ENCODE results near the gene FMOD.
A peak's percentile ranks its signal among the peaks of the same experiment; 100 is the strongest.

Gene FMOD

DNA sequence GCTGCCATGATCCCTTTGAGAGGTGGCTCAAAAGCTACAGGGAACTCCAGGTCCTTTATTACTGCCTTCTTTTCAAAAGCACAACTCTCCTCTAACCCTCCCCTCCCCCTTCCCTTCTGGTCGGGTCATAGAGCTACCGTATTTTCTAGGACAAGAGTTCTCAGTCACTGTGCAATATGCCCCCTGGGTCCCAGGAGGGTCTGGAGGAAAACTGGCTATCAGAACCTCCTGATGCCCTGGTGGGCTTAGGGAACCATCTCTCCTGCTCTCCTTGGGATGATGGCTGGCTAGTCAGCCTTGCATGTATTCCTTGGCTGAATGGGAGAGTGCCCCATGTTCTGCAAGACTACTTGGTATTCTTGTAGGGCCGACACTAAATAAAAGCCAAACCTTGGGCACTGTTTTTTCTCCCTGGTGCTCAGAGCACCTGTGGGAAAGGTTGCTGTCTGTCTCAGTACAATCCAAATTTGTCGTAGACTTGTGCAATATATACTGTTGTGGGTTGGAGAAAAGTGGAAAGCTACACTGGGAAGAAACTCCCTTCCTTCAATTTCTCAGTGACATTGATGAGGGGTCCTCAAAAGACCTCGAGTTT lies 42.5 kb downstream of the FMOD start:
- no peaks in the 10 kb centered on the region for H3K9me3 ChIP-seq (ENCODE audit: control insufficient read depth, insufficient read depth, low read length)
- H3K36me3 ChIP-seq (ENCODE audit: control insufficient read depth, insufficient read depth, low read length) = no peaks in the 10 kb centered on the region
- peak overlapping the region; percentile 20 for H3K4me3 ChIP-seq (ENCODE audit: low read depth, low read length)
- no peak overlapping the region for H3K9ac ChIP-seq (ENCODE audit: low read depth, low read length)
- peaks cover 89% of the 10 kb centered on the region for H3K27me3 ChIP-seq (ENCODE audit: control insufficient read depth, insufficient read depth, low read length)
- H3K4me1 ChIP-seq (ENCODE audit: control insufficient read depth, insufficient read depth, low read length) = peaks cover 24% of the 10 kb centered on the region

DNA sequence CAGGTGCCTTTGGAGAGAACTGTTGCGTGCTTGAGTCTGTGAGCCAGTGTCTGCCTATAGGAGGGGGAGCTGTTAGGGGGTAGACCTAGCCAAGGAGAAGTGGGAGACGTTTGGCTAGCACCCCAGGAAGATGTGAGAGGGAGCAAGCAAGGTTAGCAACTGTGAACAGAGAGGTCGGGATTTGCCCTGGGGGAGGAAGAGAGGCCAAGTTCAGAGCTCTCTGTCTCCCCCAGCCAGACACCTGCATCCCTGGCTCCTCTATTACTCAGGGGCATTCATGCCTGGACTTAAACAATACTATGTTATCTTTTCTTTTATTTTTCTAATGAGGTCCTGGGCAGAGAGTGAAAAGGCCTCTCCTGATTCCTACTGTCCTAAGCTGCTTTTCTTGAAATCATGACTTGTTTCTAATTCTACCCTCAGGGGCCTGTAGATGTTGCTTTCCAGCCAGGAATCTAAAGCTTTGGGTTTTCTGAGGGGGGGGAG lies 43.2 kb downstream of the FMOD start:
- Histone ChIP-seq H3K27me3 (ENCODE audit: control insufficient read depth, insufficient read depth, low read length) (peaks cover 90% of the 10 kb centered on the region), H3K9me3 (ENCODE audit: control insufficient read depth, insufficient read depth, low read length) (no peaks in the 10 kb centered on the region), H3K4me3 (ENCODE audit: low read depth, low read length) (peak overlapping the region; percentile 20), H3K9ac (ENCODE audit: low read depth, low read length) (no peak overlapping the region), H3K36me3 (ENCODE audit: control insufficient read depth, insufficient read depth, low read length) (no peaks in the 10 kb centered on the region), H3K4me1 (ENCODE audit: control insufficient read depth, insufficient read depth, low read length) (peaks cover 24% of the 10 kb centered on the region)

DNA sequence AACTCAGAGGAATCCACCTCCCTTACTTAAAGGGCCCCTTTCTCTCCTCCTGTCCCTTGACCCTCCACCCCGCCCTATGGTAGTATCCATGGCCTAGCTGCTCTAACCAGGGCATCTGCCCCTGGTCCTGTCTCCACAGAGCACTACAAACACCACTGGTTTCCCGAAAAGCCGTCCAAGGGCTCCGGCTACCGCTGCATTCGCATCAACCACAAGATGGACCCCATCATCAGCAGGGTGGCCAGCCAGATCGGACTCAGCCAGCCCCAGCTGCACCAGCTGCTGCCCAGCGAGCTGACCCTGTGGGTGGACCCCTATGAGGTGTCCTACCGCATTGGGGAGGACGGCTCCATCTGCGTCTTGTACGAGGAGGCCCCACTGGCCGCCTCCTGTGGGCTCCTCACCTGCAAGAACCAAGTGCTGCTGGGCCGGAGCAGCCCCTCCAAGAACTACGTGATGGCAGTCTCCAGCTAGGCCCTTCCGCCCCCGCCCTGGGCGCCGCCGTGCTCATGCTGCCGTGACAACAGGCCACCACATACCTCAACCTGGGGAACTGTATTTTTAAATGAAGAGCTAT lies 43.9 kb downstream of the FMOD start:
- Histone ChIP-seq H3K4me1 (ENCODE audit: control insufficient read depth, insufficient read depth, low read length) (peaks cover 24% of the 10 kb centered on the region), H3K9me3 (ENCODE audit: control insufficient read depth, insufficient read depth, low read length) (no peaks in the 10 kb centered on the region), H3K9ac (ENCODE audit: low read depth, low read length) (no peak overlapping the region), H3K27me3 (ENCODE audit: control insufficient read depth, insufficient read depth, low read length) (peaks cover 90% of the 10 kb centered on the region), H3K36me3 (ENCODE audit: control insufficient read depth, insufficient read depth, low read length) (no peaks in the 10 kb centered on the region), H3K4me3 (ENCODE audit: low read depth, low read length) (peak overlapping the region; percentile 76)

DNA sequence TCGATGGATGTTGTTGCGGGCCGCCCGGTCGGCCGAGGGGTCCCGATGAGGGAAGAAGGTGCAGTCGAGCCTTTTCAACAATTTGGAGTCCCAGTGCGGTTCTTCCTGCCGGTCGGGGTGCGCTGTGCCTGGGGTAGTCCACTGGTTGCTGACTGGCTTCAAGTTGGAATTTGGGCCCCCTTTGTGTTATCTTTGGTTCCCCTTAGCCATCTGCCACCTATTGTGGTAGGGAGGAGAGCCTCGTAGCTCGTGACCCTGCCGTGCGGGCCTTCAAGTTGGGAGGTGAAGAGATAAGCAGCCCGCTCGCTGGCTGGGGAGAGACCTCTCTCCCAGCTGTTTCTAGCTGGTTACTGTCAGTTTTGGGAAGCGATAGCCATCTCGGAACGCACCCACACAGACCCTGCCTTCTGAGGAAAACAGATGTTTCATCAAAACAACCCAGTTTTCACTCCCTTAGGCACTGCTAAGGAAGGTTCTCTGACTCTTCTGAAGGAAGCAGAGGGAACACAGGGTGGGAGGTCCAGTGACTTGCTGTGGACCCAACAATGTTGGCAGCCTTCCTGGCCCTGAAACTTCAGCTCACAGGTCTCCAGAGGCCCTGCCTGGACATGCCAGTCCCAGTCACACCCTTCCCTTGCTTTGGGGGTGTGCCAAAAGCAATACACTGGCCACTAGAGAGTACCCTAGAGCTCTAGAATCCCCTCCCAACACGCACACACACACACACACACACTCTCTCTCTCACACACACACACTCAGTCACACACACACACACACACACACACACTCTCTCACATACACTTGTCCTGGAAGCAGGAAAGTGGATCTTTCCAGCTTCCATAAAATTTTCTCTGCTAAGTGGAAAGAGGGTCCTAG lies 44.6 kb downstream of the FMOD start:
- H3K27me3 ChIP-seq (ENCODE audit: control insufficient read depth, insufficient read depth, low read length) = peaks cover 88% of the 10 kb centered on the region
- H3K4me1 ChIP-seq (ENCODE audit: control insufficient read depth, insufficient read depth, low read length) = peaks cover 24% of the 10 kb centered on the region
- no peaks in the 10 kb centered on the region for H3K9me3 ChIP-seq (ENCODE audit: control insufficient read depth, insufficient read depth, low read length)
- peak overlapping the region; percentile 76 for H3K4me3 ChIP-seq (ENCODE audit: low read depth, low read length)
- H3K36me3 ChIP-seq (ENCODE audit: control insufficient read depth, insufficient read depth, low read length) = no peaks in the 10 kb centered on the region
- peak overlapping the region; percentile 51 for H3K9ac ChIP-seq (ENCODE audit: low read depth, low read length)

DNA sequence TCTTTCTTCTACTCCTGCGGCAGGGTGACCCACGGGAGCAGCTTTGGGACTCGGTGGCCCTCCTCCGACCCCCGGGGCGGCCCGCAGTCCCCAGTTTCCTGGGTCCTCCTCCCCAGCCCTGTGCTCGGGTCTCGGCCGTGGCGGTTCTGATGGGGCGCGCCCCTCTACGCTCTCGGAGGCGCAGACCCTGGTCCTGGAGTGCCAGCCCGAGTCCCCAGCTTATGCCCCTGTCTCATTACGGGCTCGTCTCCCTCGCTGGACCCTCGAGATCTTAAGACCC lies 45.2 kb downstream of the FMOD start:
- H3K27me3 ChIP-seq (ENCODE audit: control insufficient read depth, insufficient read depth, low read length) = peaks cover 88% of the 10 kb centered on the region
- peak overlapping the region; percentile 50 for H3K9ac ChIP-seq (ENCODE audit: low read depth, low read length)
- no peaks in the 10 kb centered on the region for H3K36me3 ChIP-seq (ENCODE audit: control insufficient read depth, insufficient read depth, low read length)
- peak overlapping the region; percentile 76 for H3K4me3 ChIP-seq (ENCODE audit: low read depth, low read length)
- H3K9me3 ChIP-seq (ENCODE audit: control insufficient read depth, insufficient read depth, low read length) = no peaks in the 10 kb centered on the region
- peaks cover 24% of the 10 kb centered on the region for H3K4me1 ChIP-seq (ENCODE audit: control insufficient read depth, insufficient read depth, low read length)

DNA sequence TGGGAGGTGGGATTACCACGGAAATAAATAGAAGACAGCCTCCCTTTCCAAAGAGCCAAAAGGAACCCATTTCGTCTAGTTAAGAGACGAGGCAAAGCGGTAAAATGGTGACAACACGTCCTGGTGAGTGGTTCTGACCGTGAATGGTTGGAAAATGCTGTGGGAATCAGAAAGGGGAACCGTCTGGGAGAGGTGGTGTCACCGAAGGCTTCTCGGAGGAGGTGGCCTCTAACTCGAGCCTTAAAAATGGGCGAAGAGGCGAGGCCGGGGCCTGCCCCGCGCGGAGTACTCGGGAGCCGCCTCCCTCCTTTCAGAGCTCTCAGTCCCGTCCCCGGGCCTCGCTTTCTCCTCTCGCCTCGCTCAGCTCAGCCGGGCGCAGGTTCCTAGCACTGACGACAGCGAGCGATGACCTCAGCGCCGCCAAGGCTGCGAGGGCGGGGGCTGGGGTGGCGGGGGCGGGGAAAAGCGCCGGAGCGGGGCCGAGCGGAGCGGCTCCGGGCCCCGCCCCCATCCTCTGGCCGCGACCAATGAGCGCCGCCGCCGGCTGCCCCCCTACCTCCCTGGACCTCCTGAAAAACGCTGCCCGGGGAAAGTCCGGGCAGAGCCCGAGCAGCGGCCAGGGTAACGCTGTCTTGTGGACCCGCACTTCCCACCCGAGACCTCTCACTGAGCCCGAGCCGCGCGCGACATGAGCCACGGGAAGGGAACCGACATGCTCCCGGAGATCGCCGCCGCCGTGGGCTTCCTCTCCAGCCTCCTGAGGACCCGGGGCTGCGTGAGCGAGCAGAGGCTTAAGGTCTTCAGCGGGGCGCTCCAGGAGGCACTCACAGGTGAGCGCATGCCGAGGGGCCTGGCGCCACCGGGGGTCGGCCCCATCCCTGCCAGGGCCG lies 45.8 kb downstream of the FMOD start, which contains the start of gene BTG2:
BTG2 (plus strand) TSS at position 601 of the 890 bp plus-strand sequence; CDS start at position 689, 88 bp downstream.
- peak within 1 kb of the TSS; percentile 63 for H3K9ac ChIP-seq (ENCODE audit: low read depth, low read length)
- H3K4me3 ChIP-seq (ENCODE audit: low read depth, low read length) = peak within 1 kb of the TSS; percentile 76
- peaks cover 88% of the 10 kb centered on the region for H3K27me3 ChIP-seq (ENCODE audit: control insufficient read depth, insufficient read depth, low read length)
- peaks cover 24% of the 10 kb centered on the region for H3K4me1 ChIP-seq (ENCODE audit: control insufficient read depth, insufficient read depth, low read length)
- H3K9me3 ChIP-seq (ENCODE audit: control insufficient read depth, insufficient read depth, low read length) = no peaks in the 10 kb centered on the region
- no peaks in the 10 kb centered on the region for H3K36me3 ChIP-seq (ENCODE audit: control insufficient read depth, insufficient read depth, low read length)

DNA sequence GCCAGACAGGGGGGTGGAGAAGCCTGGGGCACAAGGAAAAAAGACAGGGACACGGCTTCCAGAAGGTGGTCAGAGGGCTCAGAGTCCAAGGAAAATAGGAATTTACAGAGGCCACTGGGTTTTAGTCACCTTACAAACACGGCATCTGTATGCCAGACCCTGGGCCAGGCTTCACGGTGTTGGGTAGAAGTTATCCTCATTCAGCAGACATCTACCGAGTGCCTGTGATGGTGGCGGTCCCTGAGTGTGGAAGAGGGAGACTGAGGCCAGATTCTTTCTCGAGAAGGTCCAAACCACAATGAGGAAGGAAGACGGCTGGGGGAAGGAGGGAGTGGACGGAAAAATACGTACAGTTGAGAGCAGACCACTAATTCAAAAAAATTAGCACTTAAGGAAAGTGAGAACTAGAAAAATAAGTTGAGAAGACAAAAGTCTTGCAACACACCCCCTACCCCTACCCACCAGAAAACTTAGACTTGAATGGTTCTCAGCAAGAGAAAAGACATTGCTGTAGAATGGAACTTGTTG lies 46.5 kb downstream of the FMOD start:
- Histone ChIP-seq H3K4me3 (ENCODE audit: low read depth, low read length) (peak overlapping the region; percentile 69), H3K9me3 (ENCODE audit: control insufficient read depth, insufficient read depth, low read length) (no peaks in the 10 kb centered on the region), H3K36me3 (ENCODE audit: control insufficient read depth, insufficient read depth, low read length) (no peaks in the 10 kb centered on the region), H3K27me3 (ENCODE audit: control insufficient read depth, insufficient read depth, low read length) (peaks cover 86% of the 10 kb centered on the region), H3K4me1 (ENCODE audit: control insufficient read depth, insufficient read depth, low read length) (peaks cover 24% of the 10 kb centered on the region), H3K9ac (ENCODE audit: low read depth, low read length) (no peak overlapping the region)

DNA sequence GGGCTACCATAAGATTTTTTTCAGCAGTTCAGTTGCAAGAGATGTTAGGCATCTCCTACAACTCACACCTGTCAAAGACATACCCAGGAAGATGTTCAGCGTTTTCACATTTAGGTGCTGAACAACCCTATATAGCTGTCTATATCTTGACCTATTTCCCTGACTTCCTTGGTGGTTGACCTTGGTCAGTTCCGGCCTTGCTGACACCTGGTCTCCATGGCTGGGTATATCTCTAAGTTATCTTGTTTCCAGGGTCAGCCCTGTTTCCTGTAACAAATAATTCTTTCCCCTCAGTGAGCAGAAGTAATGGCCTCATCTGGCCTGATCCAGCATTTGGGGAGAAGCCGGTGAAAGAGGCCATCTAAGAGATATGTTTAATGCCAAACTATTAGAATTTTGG lies 48.0 kb downstream of the FMOD start:
- H3K4me1 ChIP-seq (ENCODE audit: control insufficient read depth, insufficient read depth, low read length) = peaks cover 15% of the 10 kb centered on the region

DNA sequence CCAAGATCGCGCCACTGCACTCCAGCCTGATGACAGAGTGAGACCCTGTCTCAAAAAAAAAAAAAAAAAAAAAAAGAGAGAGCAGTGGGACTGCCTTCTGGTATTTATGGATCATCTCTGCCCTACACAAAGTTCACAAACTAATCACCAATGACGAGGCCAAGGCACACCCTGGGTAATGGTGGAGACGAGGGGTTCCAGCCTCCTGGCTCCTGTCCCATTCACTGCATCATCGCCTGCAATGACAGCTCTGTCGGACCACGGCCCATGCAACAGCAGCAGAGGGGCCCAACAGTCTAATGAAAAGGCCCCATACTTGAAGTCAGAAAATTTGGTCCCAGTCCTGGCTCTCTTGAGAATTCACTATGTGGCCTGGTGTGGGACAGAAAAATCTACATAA lies 48.5 kb downstream of the FMOD start:
- Histone ChIP-seq H3K4me3 (ENCODE audit: low read depth, low read length) (no peak overlapping the region), H3K9ac (ENCODE audit: low read depth, low read length) (no peak overlapping the region), H3K9me3 (ENCODE audit: control insufficient read depth, insufficient read depth, low read length) (no peaks in the 10 kb centered on the region), H3K4me1 (ENCODE audit: control insufficient read depth, insufficient read depth, low read length) (peaks cover 11% of the 10 kb centered on the region), H3K27me3 (ENCODE audit: control insufficient read depth, insufficient read depth, low read length) (peaks cover 85% of the 10 kb centered on the region), H3K36me3 (ENCODE audit: control insufficient read depth, insufficient read depth, low read length) (no peaks in the 10 kb centered on the region)

More for the DNA sequence above, 48.0 kb downstream of the FMOD start:
- H3K9ac ChIP-seq (ENCODE audit: low read depth, low read length) = no peak overlapping the region
- H3K4me3 ChIP-seq (ENCODE audit: low read depth, low read length) = no peak overlapping the region
- H3K9me3 ChIP-seq (ENCODE audit: control insufficient read depth, insufficient read depth, low read length) = no peaks in the 10 kb centered on the region
- peaks cover 83% of the 10 kb centered on the region for H3K27me3 ChIP-seq (ENCODE audit: control insufficient read depth, insufficient read depth, low read length)
- H3K36me3 ChIP-seq (ENCODE audit: control insufficient read depth, insufficient read depth, low read length) = no peaks in the 10 kb centered on the region

DNA sequence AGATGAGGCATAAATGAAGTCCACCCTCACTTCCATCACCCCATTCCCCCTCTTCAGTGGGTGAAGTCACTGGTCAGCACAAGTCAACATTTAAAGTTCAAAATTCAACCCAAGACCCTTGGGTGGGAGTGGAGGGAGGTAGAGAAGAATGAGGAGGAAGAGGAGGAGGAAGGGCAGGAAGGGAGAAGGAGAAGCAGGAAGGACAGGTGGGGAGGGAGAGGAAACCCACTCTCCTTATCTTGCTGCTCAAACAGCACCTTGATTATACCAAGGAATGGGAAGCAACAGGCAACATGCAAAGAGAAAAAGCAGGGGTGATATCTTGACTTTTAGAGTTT lies 49.6 kb downstream of the FMOD start:
- no peaks in the 10 kb centered on the region for H3K9me3 ChIP-seq (ENCODE audit: control insufficient read depth, insufficient read depth, low read length)
- no peak overlapping the region for H3K4me3 ChIP-seq (ENCODE audit: low read depth, low read length)
- H3K9ac ChIP-seq (ENCODE audit: low read depth, low read length) = no peak overlapping the region
- peaks cover 86% of the 10 kb centered on the region for H3K27me3 ChIP-seq (ENCODE audit: control insufficient read depth, insufficient read depth, low read length)
- peaks cover 5% of the 10 kb centered on the region for H3K4me1 ChIP-seq (ENCODE audit: control insufficient read depth, insufficient read depth, low read length)
- H3K36me3 ChIP-seq (ENCODE audit: control insufficient read depth, insufficient read depth, low read length) = no peaks in the 10 kb centered on the region

Data from iPS-15b (cell line).